Neural cell (in vitro differentiated cells): ENCODE results near the gene FANCC.

Source experiments
- EZH2 ChIP-seq: fragments of 200-600, 300-800 bp; shearing (Covaris generic), sonication (generic); IDR thresholded peaks from 2 replicates; pipeline ENCODE4 v1.6.1; 2014; ENCODE audit warnings: antibody characterized with exemption, low read length, borderline replicate concordance, mild to moderate bottlenecking; ENCODE audit not compliant: insufficient read depth, poor library complexity, severe bottlenecking
- POLR2AphosphoS5 ChIP-seq: IDR thresholded peaks from 2 replicates; pipeline ENCODE4 v1.6.1; 2012
- RAD21 ChIP-seq: fragments of 450-650 bp; conservative IDR thresholded peaks from 2 replicates; pipeline ENCODE4 v1.6.1; 2014; ENCODE audit warnings: antibody characterized with exemption, mild to moderate bottlenecking, moderate library complexity
- REST ChIP-seq: IDR thresholded peaks from 2 replicates; pipeline ENCODE4 v1.6.1; 2012; ENCODE audit warnings: borderline replicate concordance
- SMC3 ChIP-seq: fragments of 450-650 bp; conservative IDR thresholded peaks from 2 replicates; pipeline ENCODE4 v1.6.1; 2014; ENCODE audit warnings: antibody characterized with exemption, mild to moderate bottlenecking, moderate library complexity; ENCODE audit not compliant: poor library complexity
- TF ChIP-seq, protein P1 (sequence below): fragments of 450-650 bp; IDR thresholded peaks from 2 replicates; pipeline ENCODE4 v1.5.1; 2014; ENCODE audit warnings: antibody characterized with exemption, mild to moderate bottlenecking, moderate library complexity; ENCODE audit not compliant: poor library complexity, severe bottlenecking

DNA sequence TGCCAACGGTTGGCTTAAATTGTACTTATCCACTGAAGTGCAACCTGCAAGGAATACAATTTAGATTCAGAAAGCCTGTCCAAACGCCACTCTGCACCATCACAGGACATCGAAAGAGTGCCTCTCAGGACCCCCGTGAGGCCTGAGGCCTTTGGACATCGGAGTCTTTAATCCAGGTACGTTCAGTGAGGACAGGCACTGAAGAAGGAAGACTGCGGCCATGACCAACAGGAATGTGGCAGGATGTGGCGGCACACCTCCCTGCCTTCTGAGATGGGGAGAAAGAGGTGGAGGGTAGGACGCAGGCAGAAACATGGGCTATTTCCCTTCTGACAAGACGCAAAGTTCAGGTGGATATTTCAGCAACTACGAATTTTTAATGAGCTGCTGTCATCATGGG lies 205.8 kb downstream of the FANCC start:
- TF ChIP-seq REST (no peak), SMC3 (no peak), POLR2AphosphoS5 (no peak), RAD21 (no peak), EZH2 (no peak)
- TF ChIP-seq, protein P1, sequence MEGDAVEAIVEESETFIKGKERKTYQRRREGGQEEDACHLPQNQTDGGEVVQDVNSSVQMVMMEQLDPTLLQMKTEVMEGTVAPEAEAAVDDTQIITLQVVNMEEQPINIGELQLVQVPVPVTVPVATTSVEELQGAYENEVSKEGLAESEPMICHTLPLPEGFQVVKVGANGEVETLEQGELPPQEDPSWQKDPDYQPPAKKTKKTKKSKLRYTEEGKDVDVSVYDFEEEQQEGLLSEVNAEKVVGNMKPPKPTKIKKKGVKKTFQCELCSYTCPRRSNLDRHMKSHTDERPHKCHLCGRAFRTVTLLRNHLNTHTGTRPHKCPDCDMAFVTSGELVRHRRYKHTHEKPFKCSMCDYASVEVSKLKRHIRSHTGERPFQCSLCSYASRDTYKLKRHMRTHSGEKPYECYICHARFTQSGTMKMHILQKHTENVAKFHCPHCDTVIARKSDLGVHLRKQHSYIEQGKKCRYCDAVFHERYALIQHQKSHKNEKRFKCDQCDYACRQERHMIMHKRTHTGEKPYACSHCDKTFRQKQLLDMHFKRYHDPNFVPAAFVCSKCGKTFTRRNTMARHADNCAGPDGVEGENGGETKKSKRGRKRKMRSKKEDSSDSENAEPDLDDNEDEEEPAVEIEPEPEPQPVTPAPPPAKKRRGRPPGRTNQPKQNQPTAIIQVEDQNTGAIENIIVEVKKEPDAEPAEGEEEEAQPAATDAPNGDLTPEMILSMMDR: no peak
